Stimulated activated naive B cell treated with anti-CD40 and anti-IgM and Interleukin-4, amounts not matched to agents 10 μg/mL and 1 μg/mL and 100 μg/mL, for 72 hours (primary cell): ENCODE measurements around the gene ROCK1.
"Not testable (repeated sequence)": the region's sequence is repeated elsewhere in the genome, so short reads cannot be mapped to it uniquely, and the experiment has no call there.

ENCODE experiments used
- ATAC-seq, 2 donors: fragments of 150-1000 bp; cut with Tn5 transposase; replicated peaks; 2 replicates each; pipeline ENCODE4 v1.10.0; 2021; ENCODE audit warnings: moderate library complexity in 1 of 2
- DNase-seq: peaks from one replicate; pipeline ENCODE4 v3.0.0; 2021
- H3K27ac Mint-ChIP-seq: one replicate; pipeline ENCODE4 v1.8.0; 2022; ENCODE audit warnings: mild to moderate bottlenecking, mixed read lengths
- H3K27me3 Mint-ChIP-seq, 2 donors: one replicate each; pipeline ENCODE4 v1.8.0; 2022; ENCODE audit warnings: mixed read lengths in 2 of 2
- H3K36me3 Mint-ChIP-seq, 2 donors: one replicate each; pipeline ENCODE4 v1.8.0; 2022; ENCODE audit warnings: mixed read lengths in 2 of 2, mild to moderate bottlenecking in 1 of 2
- H3K4me1 Mint-ChIP-seq, 2 donors: one replicate each; pipeline ENCODE4 v1.8.0; 2022; ENCODE audit warnings: mixed read lengths in 2 of 2, mild to moderate bottlenecking in 1 of 2
- H3K4me3 Mint-ChIP-seq, 2 donors: one replicate each; pipeline ENCODE4 v1.8.0; 2022; ENCODE audit warnings: mild to moderate bottlenecking in 2 of 2, mixed read lengths in 2 of 2, moderate library complexity in 1 of 2
- H3K9me3 Mint-ChIP-seq, 2 donors: one replicate each; pipeline ENCODE4 v1.8.0; 2022; ENCODE audit warnings: mixed read lengths in 2 of 2, mild to moderate bottlenecking in 1 of 2

Gene ROCK1

GRCh38 chr18:20971886-20972267 is 139.7 kb downstream of the ROCK1 start:
- H3K36me3 Mint-ChIP-seq, result peaks cover 36 to 45% of the 10 kb centered on the region in 2 donors
- no peaks in the 10 kb centered on the region for H3K4me1 Mint-ChIP-seq
- H3K27ac Mint-ChIP-seq, result no peak overlapping the region
- DNase-seq (no peak), ATAC-seq (peak; percentile 38 to 65)
- H3K4me3 Mint-ChIP-seq, result no peak overlapping the region
- no peaks in the 10 kb centered on the region for H3K9me3 Mint-ChIP-seq
- H3K27me3 Mint-ChIP-seq, result no peaks in the 10 kb centered on the region

- ATAC-seq, result no peak
- H3K4me3 Mint-ChIP-seq, result no peak overlapping the region
- no peaks in the 10 kb centered on the region for H3K9me3 Mint-ChIP-seq
- no peak overlapping the region for H3K27ac Mint-ChIP-seq
- H3K4me1 Mint-ChIP-seq, result no peaks in the 10 kb centered on the region
- DNase-seq, result no peak
- no peaks in the 10 kb centered on the region for H3K27me3 Mint-ChIP-seq
- H3K36me3 Mint-ChIP-seq, result peaks cover 28 to 36% of the 10 kb centered on the region in 2 donors
Measured at GRCh38 chr18:20966795-20967194, 144.8 kb downstream of the ROCK1 start.

- H3K27me3 Mint-ChIP-seq, result no peaks in the 10 kb centered on the region
- no peaks in the 10 kb centered on the region for H3K4me1 Mint-ChIP-seq
- ATAC-seq (no peak), DNase-seq (no peak)
- H3K36me3 Mint-ChIP-seq, result peaks cover 27 to 33% of the 10 kb centered on the region in 2 donors
- H3K27ac Mint-ChIP-seq, result no peak overlapping the region
- H3K9me3 Mint-ChIP-seq, result no peaks in the 10 kb centered on the region
- H3K4me3 Mint-ChIP-seq, result no peak overlapping the region
Measured at GRCh38 chr18:20963027-20963426, 148.6 kb downstream of the ROCK1 start.

GRCh38 chr18:20960735-20961134 is 150.9 kb downstream of the ROCK1 start:
- no peak for DNase-seq
- H3K9me3 Mint-ChIP-seq, result no peaks in the 10 kb centered on the region
- H3K4me1 Mint-ChIP-seq, result no peaks in the 10 kb centered on the region
- no peak for ATAC-seq
- no peak overlapping the region for H3K27ac Mint-ChIP-seq
- H3K4me3 Mint-ChIP-seq, result no peak overlapping the region
- peaks cover 25 to 29% of the 10 kb centered on the region in 2 donors for H3K36me3 Mint-ChIP-seq
- no peaks in the 10 kb centered on the region for H3K27me3 Mint-ChIP-seq

- not testable (repeated sequence) for H3K27me3 Mint-ChIP-seq, H3K27ac Mint-ChIP-seq, DNase-seq, H3K4me1 Mint-ChIP-seq, ATAC-seq, H3K4me3 Mint-ChIP-seq, H3K9me3 Mint-ChIP-seq
- peaks cover 1 to 15% of the 10 kb centered on the region in 2 donors for H3K36me3 Mint-ChIP-seq
Measured at GRCh38 chr18:20950827-20951226, 160.8 kb downstream of the ROCK1 start.
